H1 (cell line): ENCODE results near the gene COL6A5. TPM values are rescaled to one million over a fixed set of nuclear protein-coding genes. Genes with fewer than 3 reads are reported as not detected.

Source experiments
- CTCF ChIA-PET: fragments of 300-600 bp; sonication (Branson Sonifier 250); formaldehyde crosslinking; loops from one replicate; lab custom pipeline; 2021; ENCODE audit not compliant: partially characterized antibody; lab: Charles Lee
- POLR2A ChIA-PET: fragments of 300-600 bp; sonication (Branson Sonifier 250); formaldehyde crosslinking; loops from one replicate; lab custom pipeline; 2021; ENCODE audit warnings: inconsistent platforms; ENCODE audit not compliant: partially characterized antibody; lab: Charles Lee
- DNase-seq, 2 experiments: peaks; one replicate each; pipeline versions ENCODE4 v3.0.0 to v3.0.0-alpha.2; 2010 to 2022; ENCODE audit warnings: low spot score in 2 of 2, low read depth in 1 of 2, mixed read lengths in 1 of 2
- FAIRE-seq: peaks from 2 replicates; lab custom pipeline; 2011; peaks lifted over from hg19 to GRCh38; lab: Jason Lieb, UNC
- H2AFZ ChIP-seq: 2 replicates; pipeline ENCODE4 v1.8.1; 2012; ENCODE audit warnings: low read length, inconsistent platforms
- H2AK5ac ChIP-seq: 2 replicates; pipeline ENCODE4 v1.6.1; 2013; ENCODE audit warnings: low read depth, low read length
- H2BK120ac ChIP-seq: replicated peaks from 2 replicates; pipeline ENCODE3; 2013; ENCODE audit warnings: low read depth, low read length, inconsistent platforms
- H2BK12ac ChIP-seq: 2 replicates; pipeline ENCODE4 v1.6.1; 2013; ENCODE audit warnings: low read depth, low read length
- H2BK15ac ChIP-seq: 2 replicates; pipeline ENCODE4 v1.6.1; 2013; ENCODE audit warnings: low read length
- H2BK20ac ChIP-seq: 2 replicates; pipeline ENCODE4 v1.6.1; 2013; ENCODE audit warnings: low read length
- H2BK5ac ChIP-seq: 2 replicates; pipeline ENCODE4 v1.6.1; 2013; ENCODE audit warnings: low read depth, low read length
- H3K14ac ChIP-seq: 2 replicates; pipeline ENCODE4 v1.6.1; 2013; ENCODE audit warnings: inconsistent platforms; ENCODE audit not compliant: insufficient read length
- H3K18ac ChIP-seq: 2 replicates; pipeline ENCODE4 v1.6.1; 2013; ENCODE audit warnings: low read length; ENCODE audit errors: extremely low read depth
- H3K23ac ChIP-seq: 2 replicates; pipeline ENCODE4 v1.6.1; 2013; ENCODE audit warnings: inconsistent platforms; ENCODE audit not compliant: insufficient read length
- H3K23me2 ChIP-seq: 2 replicates; pipeline ENCODE4 v1.6.1; 2013; ENCODE audit warnings: low read depth, low read length
- H3K27ac ChIP-seq: 2 replicates; pipeline ENCODE4 v1.6.1; 2011; ENCODE audit warnings: low read depth, low read length, inconsistent platforms
- H3K27me3 ChIP-seq, 4 experiments: replicated peaks in 1 of 4; 1 replicate in 1 of 4; 2 replicates in 3 of 4; pipeline versions ENCODE4 v1.6.1 to v1.8.1; 2011 to 2013; ENCODE audit warnings: low read length in 3 of 4, mild to moderate bottlenecking in 3 of 4, inconsistent platforms in 2 of 4, mixed read lengths in 2 of 4, moderate library complexity in 1 of 4; ENCODE audit not compliant: control insufficient read depth in 3 of 4, insufficient read depth in 3 of 4; ENCODE audit errors: extremely low read depth in 1 of 4
- H3K36me3 ChIP-seq, 4 experiments: 2 replicates each; pipeline versions ENCODE4 v1.6.1 to v1.8.1; 2011 to 2013; ENCODE audit warnings: mild to moderate bottlenecking in 4 of 4, low read length in 3 of 4, moderate library complexity in 2 of 4, control low read depth in 1 of 4, inconsistent platforms in 1 of 4; ENCODE audit not compliant: insufficient read depth in 4 of 4, control insufficient read depth in 2 of 4
- H3K4ac ChIP-seq: replicated peaks from 2 replicates; pipeline ENCODE3; 2013; ENCODE audit warnings: low read length, low read depth, mixed read lengths, inconsistent platforms; ENCODE audit not compliant: insufficient read length
- H3K4me1 ChIP-seq, 4 experiments: replicated peaks in 1 of 4; 1 replicate in 1 of 4; 2 replicates in 3 of 4; pipeline versions ENCODE4 v1.6.1 to v1.8.1; 2011 to 2013; ENCODE audit warnings: low read length in 3 of 4, inconsistent platforms in 2 of 4, mixed read lengths in 1 of 4; ENCODE audit not compliant: insufficient read depth in 4 of 4, control insufficient read depth in 3 of 4
- H3K4me2 ChIP-seq, 2 experiments: 2 replicates each; pipeline versions ENCODE4 v1.6.1 to v1.8.1; 2011 to 2013; ENCODE audit warnings: low read depth in 2 of 2, low read length in 2 of 2, control low read depth in 1 of 2, inconsistent platforms in 1 of 2, mild to moderate bottlenecking in 1 of 2; ENCODE audit not compliant: insufficient read depth in 1 of 2
- H3K4me3 ChIP-seq, 4 experiments: fragments of 200-600, 300-600 bp in 1 of 4; sonication (generic), shearing (Covaris generic), sonication (Bioruptor Twin) in 1 of 4; 2 replicates each; pipeline versions ENCODE4 v1.5.1 to v1.8.1; 2011 to 2016; ENCODE audit warnings: low read length in 4 of 4, low read depth in 3 of 4, control low read depth in 2 of 4, inconsistent platforms in 2 of 4, mild to moderate bottlenecking in 2 of 4, mixed read lengths in 1 of 4, moderate library complexity in 1 of 4; ENCODE audit not compliant: insufficient read depth in 2 of 4; ENCODE audit errors: extremely low read depth in 1 of 4
- H3K56ac ChIP-seq: replicated peaks from 2 replicates; pipeline ENCODE3; 2013; ENCODE audit warnings: low read depth, mild to moderate bottlenecking, mixed read lengths, low read length, inconsistent platforms; ENCODE audit not compliant: insufficient read length
- H3K79me1 ChIP-seq: 2 replicates; pipeline ENCODE4 v1.6.1; 2013; ENCODE audit warnings: low read depth, low read length, control low read depth
- H3K79me2 ChIP-seq, 2 experiments: 2 replicates each; pipeline versions ENCODE4 v1.6.1 to v1.8.1; 2012 to 2013; ENCODE audit warnings: low read length in 2 of 2, mild to moderate bottlenecking in 2 of 2, inconsistent platforms in 1 of 2; ENCODE audit not compliant: insufficient read depth in 2 of 2, control insufficient read depth in 1 of 2
- H3K9ac ChIP-seq, 4 experiments: replicated peaks in 1 of 4; 1 replicate in 1 of 4; 2 replicates in 3 of 4; pipeline versions ENCODE4 v1.6.1 to v1.8.1; 2011 to 2013; ENCODE audit warnings: low read depth in 3 of 4, low read length in 3 of 4, control low read depth in 2 of 4, mild to moderate bottlenecking in 2 of 4, moderate library complexity in 2 of 4, inconsistent platforms in 1 of 4; ENCODE audit errors: extremely low read depth in 1 of 4
- H3K9me3 ChIP-seq, 2 experiments: 2 replicates each; pipeline versions ENCODE4 v1.6.1 to v1.8.1; 2012 to 2013; ENCODE audit warnings: mild to moderate bottlenecking in 2 of 2, moderate library complexity in 2 of 2, control low read depth in 1 of 2, inconsistent platforms in 1 of 2, low read depth in 1 of 2, low read length in 1 of 2, mixed read lengths in 1 of 2; ENCODE audit not compliant: insufficient read depth in 2 of 2
- H4K20me1 ChIP-seq, 2 experiments: replicated peaks in 1 of 2; 2 replicates each; pipeline versions ENCODE3 to v1.8.1; 2011 to 2013; ENCODE audit warnings: inconsistent platforms in 2 of 2, low read length in 2 of 2, mild to moderate bottlenecking in 1 of 2; ENCODE audit not compliant: insufficient read depth in 2 of 2, control insufficient read depth in 1 of 2
- H4K5ac ChIP-seq: 2 replicates; pipeline ENCODE4 v1.6.1; 2013; ENCODE audit warnings: low read length, low read depth, mixed read lengths, inconsistent platforms; ENCODE audit not compliant: insufficient read length
- H4K8ac ChIP-seq: 2 replicates; pipeline ENCODE4 v1.8.0; 2013; ENCODE audit warnings: mild to moderate bottlenecking, moderate library complexity, low read length, inconsistent platforms; ENCODE audit not compliant: insufficient read depth; ENCODE audit errors: extremely low read depth
- H4K91ac ChIP-seq: replicated peaks from 2 replicates; pipeline ENCODE3; 2013; ENCODE audit warnings: low read length, mixed read lengths, inconsistent platforms; ENCODE audit not compliant: insufficient read length
- CBX8 ChIP-seq: fragments of 300-800, 300-1000 bp; sonication (generic); IDR thresholded peaks from 2 replicates; pipeline ENCODE4 v1.7.1; 2016; ENCODE audit warnings: low read depth, low read length, borderline replicate concordance
- CHD2 ChIP-seq: IDR thresholded peaks from 2 replicates; pipeline ENCODE4 v1.6.1; 2012; ENCODE audit warnings: low read length, improper control_type of control experiment
- KDM1A ChIP-seq: fragments of 200-600, 300-600 bp; sonication (generic); IDR thresholded peaks from 2 replicates; pipeline ENCODE4 v1.7.1; 2016; ENCODE audit warnings: mild to moderate bottlenecking, low read length, borderline replicate concordance
- SIX5 ChIP-seq: IDR thresholded peaks from 2 replicates; pipeline ENCODE4 v1.6.1; 2011; ENCODE audit warnings: mild to moderate bottlenecking, low read depth, low read length
- SP2 ChIP-seq: IDR thresholded peaks from 2 replicates; pipeline ENCODE4 v1.6.1; 2012; ENCODE audit warnings: mild to moderate bottlenecking, low read length, inconsistent platforms
- WGBS, 2 experiments: shearing (Covaris generic) in 1 of 2; methylation state at CpG; one replicate each; pipeline versions ENCODE4 v1.1.6 to v1.1.7; 2013 to 2015; ENCODE audit warnings: low lambda C conversion rate in 2 of 2, mixed read lengths in 2 of 2, inconsistent platforms in 1 of 2, low coverage in 1 of 2, missing lambda C conversion rate in 1 of 2; ENCODE audit not compliant: insufficient replicate concordance in 2 of 2, insufficient coverage in 1 of 2, insufficient read length in 1 of 2; ENCODE audit errors: extremely low coverage in 1 of 2, missing lambda C conversion rate in 1 of 2; 5-methylcytosine and 5-hydroxymethylcytosine counted together
- polyA plus RNA-seq, 7 experiments: library from polyadenylated mRNA; depleted of rRNA in 3 of 7; stranded (reverse) in 5 of 7; unstranded in 2 of 7; fragments of >200 nt in 5 of 7; fragments of 200-250 nt in 2 of 7; gene quantifications; 1 replicate in 5 of 7; 2 replicates in 1 of 7; 4 replicates in 1 of 7; pipeline versions ENCODE4 v1.2.1 to v1.2.3, GENCODE V29; 2011 to 2013; ENCODE audit warnings: missing spikeins in 2 of 7, mixed read lengths in 2 of 7
- total RNA-seq: library from RNA; stranded (reverse); fragmentation: NEBNext Ultra II Directional; extraction: Animal tissue kit (Norgen Biotek cat#: 25700); gene quantifications from 2 replicates; pipeline ENCODE4 v1.2.1, GENCODE V29; 2021

COL6A5 gene
- total and polyA plus RNA-seq, 2 of the 8 experiments (the other 6 are each of a cell fraction or from before 2014, with no cell fraction given): 0.05 to 0.06 TPM

DNA sequence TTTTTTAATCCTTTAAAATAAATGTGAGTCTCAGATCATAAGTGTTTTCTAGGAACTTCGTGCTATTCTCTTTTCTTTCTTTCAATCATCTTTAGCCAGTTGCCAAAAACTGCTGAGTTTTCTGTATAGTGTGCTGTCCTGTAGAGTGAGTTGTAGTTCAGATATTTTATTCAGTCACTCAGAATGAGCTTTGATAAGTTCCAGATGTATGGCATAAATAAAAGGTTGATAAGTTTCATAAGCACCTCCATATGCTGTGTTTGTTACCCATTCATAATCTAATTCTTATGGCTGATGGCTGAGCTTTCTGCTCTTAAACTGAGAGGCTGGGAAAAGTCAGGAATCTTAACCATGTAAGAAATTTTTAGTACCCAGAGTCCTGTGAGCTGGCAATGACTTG is 112.2 kb downstream of the COL6A5 start:
- Histone ChIP-seq H4K20me1 (no peaks in the 10 kb centered on the region), H3K14ac (no peak overlapping the region), H4K91ac (no peak overlapping the region), H3K23ac (no peak overlapping the region), H3K36me3 (no peaks in the 10 kb centered on the region), H2BK5ac (no peak overlapping the region), H2AFZ (no peak overlapping the region), H2BK20ac (no peak overlapping the region), H3K4me2 (no peak overlapping the region), H3K9me3 (no peaks in the 10 kb centered on the region), H2BK120ac (no peak overlapping the region), H3K79me2 (no peaks in the 10 kb centered on the region), H4K5ac (no peak overlapping the region), H2AK5ac (no peak overlapping the region), H3K56ac (no peak overlapping the region), H4K8ac (no peak overlapping the region), H2BK12ac (no peak overlapping the region), H3K4me3 (no peak overlapping the region), H3K79me1 (no peaks in the 10 kb centered on the region), H2BK15ac (no peak overlapping the region), H3K4me1 (no peaks in the 10 kb centered on the region), H3K23me2 (peaks cover 5% of the 10 kb centered on the region; the same call in 1 of the 2 replicates), H3K4ac (no peak overlapping the region), H3K27me3 (no peaks in the 10 kb centered on the region), H3K18ac (no peak overlapping the region), H3K27ac (no peak overlapping the region), H3K9ac (no peak overlapping the region)
- POLR2A ChIA-PET: no interaction called here
- no peak for DNase-seq
- no peak for FAIRE-seq
- CTCF ChIA-PET: interaction anchor here (1.1 kb wide), 2 partner anchors 19 to 182 kb away, joined by 3 to 4 read pairs; no protein-coding TSS in a partner anchor
- no peak for TF ChIP-seq SP2
- no peak for TF ChIP-seq CHD2
- TF ChIP-seq KDM1A: no peak
- no peak for TF ChIP-seq CBX8
- no peak for TF ChIP-seq SIX5
- WGBS, 2 experiments: 76% methylated on average over 1 of the region's 1 CpG; no CpG with 5 or more reads in 1 of the 2 experiments
